Activated CD4-positive, CD25-positive, alpha-beta regulatory T cell treated with anti-CD3 and anti-CD28 coated beads, Interleukin-2, amount 50 U/mL, for 16 hours (primary cell): ENCODE measurements around the gene GP2.

Source experiments
- DNase-seq: peaks from one replicate; pipeline ENCODE4 v3.0.0-alpha.2; 2020; ENCODE audit warnings: low read depth, low spot score

The GP2 gene

DNA sequence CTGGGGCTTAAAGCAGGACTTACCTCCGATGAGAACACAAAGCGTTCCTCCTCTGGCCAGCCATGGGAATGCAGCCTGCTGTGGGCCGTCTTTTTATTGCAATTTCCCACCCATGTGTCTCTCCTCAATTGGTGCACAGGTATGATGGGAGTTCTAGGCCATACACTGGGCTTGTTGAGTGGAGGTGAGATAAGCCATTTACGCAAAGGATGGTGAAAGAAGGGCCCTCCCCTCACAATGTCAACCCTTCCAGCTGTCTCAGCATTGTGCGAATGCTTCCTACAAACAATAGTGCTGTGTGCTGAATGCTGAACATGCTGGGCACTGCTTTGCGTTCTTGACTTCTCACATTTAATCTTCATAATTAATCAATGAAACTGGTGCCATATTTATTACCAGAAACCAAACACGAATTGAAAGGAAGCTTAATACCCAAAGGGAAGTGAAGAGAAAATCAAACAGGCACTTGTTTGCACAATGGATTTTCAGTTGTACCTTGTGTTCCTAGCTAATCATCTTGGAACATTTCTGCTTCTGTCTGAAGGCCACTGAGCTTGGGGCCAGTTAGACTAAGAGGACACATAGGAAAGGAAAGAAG is at the start of gene GP2:
Gene GP2, minus strand, starts transcription at position 70 of the 598 bp plus-strand sequence. CDS start 1,082 bp downstream, outside the sequence.
- no peak for DNase-seq

DNA sequence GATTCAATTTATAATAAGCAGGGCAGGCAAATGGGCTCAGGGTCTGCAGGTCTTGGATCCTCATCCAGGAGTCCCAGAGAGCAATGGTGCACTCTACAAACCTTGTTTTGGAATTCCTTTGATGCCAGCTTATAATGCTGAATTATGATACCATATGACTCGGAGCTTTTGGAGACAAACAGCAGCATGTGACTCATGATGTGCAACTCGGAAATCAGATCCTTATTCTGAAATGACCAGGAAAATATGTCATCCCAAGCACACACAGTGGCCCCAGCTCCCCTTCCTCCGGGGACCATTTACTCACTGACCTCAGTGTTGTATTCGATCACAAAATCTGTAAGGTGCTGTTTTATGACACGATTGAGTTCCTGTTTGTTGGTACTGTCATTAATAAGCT is 45.4 kb upstream of the GP2 start:
- no peak for DNase-seq

DNA sequence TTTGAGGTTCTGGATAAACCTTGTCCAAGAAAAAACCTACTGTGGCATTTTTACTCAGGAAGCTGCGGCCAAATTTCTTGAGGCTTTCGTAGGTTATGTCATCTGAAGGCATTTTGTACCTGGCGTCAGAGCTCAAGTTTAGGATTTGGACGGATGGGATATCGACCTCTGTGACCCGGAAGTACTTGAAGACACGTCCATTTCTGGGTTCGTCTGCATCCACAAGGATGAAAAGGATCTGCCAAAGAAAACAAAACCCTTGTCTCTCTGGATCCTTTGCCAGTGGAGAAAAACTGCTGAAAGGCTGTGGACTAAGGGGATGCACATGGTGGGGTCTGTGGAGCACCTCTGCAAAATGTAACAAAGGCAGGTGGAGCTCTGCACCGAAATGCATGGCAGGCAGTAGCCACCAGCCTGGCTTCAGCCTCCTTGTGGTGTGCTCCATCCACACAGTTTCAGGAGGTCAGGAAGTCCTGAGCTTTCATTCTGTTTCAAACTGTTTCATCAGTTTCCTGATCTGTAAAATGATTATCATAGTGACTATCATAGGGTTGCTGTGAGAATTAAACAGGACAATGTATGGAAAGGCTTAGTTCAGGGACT is 42.2 kb upstream of the GP2 start:
- no peak for DNase-seq

DNA sequence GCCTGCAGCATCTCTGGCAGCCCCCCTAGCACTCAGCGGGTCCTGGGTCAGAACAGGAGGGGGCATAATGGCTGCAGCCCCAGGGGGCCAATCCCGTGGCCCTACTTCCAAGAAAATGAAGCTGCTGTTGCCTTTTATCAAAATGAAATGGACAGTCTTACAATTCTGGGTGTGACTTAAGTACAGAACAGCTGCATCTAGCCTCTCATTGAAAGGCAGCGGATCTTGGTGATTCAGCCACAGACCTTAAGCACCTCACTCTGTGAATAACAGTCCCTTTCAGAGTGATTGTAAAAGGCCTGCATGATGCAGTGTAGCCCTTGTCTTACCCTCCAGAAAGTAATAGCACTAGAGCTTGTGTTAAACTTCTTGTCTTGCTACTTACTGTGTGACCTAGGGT is 36.7 kb upstream of the GP2 start:
- DNase-seq: no peak

DNA sequence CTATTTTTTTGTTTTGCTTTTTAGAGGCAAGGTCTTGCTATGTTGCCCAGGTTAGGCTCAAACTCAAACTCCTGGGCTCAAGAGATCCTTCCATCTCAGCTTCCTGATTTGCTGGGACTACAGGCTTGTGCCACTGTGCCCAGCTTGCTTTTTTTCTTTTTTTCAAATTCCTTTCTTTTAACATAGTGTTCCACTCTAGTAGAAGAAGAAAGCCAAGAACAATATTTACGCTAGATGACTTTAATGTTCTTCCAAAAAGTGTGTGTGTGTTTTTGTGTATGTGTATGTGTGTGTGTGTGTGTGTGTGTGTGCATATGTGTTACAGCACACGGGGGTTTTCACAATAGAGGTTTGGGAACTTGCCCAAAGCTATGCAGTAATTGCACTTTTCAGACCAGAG is 35.9 kb upstream of the GP2 start:
- no peak for DNase-seq

DNA sequence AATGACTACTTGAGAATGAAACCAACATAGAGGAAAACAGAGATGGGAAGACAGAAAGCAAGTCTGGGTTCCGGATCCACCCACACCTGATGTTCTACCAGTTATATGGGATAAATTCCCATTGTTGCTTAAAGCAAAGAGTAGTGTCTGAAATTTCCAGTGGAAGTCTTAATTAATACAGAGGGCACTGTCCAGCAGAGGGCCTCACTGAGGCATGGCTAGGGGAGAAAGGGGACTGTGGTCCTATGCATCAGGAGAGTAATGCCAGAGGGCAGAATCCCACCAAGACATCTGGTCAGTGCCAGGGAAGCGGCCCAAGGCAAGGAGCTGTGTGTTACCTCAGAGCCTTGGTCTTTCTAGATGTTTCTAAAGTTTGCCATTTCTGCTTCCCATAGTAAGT is 32.7 kb upstream of the GP2 start:
- DNase-seq: no peak

DNA sequence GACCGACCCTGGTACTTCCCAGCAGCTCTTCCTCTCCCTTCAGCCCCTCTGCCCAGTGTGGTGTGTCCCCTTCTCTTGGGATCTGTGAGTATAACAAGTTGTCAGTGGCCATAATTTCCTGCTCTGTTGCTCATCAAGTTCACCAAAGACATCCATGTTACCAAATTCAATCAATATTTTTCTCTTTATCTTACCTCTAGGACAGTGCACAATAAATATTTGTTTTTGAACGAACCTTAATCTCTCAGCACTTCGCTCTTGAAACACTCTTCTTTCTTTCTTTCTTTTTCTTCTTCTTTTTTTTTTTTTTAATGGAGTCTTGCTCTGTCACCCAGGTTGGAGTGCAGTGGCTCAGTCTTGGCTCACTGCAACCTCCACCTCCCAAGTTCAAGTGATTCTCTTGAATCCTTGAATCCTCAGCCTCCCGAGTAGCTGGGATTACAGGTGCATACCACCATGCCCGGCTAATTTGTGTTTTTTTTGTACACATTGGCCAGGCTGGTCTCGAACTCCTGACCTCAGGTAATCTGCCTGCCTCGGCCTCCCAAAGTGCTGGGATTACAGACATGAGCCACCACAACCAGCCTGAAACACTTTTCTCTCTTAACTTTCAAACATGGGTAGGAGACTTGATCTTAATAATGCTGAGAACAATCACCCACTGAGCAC is 27.9 kb upstream of the GP2 start:
- no peak for DNase-seq

DNA sequence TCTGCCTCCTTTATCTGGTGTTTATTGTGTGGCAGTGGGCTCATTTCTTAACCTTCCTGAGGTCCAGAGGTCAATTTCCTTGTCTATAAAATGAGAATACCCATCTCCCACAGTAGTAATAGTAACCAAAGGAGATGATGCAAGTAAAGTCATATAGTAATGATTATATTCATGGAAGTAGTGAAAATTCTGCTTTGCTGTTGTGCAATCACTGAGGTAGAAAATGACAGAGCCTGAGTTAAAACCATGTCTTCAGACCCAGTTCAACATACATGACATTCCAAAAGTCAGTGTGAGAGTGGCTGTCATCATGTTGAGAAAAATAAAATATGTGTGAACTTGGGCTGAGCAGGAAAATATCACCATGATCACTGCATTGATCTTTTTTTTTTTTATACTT is 26.1 kb upstream of the GP2 start:
- DNase-seq: no peak

DNA sequence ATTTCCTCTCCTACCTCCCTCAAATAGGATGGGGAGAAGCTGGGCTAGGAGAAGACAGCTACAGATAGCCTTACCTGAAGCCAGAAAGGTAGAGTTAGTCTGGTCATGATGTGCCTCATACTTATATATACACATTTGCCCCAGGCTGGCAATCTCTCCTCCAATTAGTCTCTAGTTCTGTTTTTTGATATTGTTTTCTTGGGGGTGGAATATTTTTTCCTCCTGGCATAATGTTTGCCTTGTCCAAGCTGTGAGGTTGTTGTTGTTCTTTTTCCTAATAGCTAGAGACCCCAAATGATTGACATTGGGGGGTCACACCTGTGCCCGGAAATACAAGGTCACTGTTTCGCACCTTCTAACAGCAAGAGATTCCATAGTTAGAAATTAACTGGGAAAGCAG is 25.3 kb upstream of the GP2 start, which contains the start of gene UMOD:
Gene UMOD, minus strand, starts transcription at position 101 of the 400 bp plus-strand sequence. CDS start 1,978 bp downstream, outside the sequence.
- DNase-seq: no peak

DNA sequence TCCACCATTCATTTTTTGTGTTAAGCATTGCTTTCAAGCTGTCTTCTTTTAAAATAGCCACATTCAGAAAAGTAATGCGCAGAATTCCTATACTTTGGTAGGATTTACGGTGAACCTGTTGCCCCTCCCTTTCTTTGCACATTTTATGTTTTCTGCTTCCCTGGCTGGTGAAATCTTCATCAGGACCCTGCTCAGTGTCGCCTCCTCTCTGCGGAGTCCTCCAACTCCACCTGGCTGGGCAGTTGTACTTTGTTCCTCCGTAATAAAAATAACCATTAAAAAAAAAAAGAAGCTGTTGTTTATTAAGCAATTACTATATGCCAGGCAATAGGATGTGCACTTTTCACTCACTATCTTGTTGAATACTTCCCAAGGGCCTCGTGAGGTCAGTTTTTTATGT is 22.3 kb upstream of the GP2 start:
- no peak for DNase-seq

DNA sequence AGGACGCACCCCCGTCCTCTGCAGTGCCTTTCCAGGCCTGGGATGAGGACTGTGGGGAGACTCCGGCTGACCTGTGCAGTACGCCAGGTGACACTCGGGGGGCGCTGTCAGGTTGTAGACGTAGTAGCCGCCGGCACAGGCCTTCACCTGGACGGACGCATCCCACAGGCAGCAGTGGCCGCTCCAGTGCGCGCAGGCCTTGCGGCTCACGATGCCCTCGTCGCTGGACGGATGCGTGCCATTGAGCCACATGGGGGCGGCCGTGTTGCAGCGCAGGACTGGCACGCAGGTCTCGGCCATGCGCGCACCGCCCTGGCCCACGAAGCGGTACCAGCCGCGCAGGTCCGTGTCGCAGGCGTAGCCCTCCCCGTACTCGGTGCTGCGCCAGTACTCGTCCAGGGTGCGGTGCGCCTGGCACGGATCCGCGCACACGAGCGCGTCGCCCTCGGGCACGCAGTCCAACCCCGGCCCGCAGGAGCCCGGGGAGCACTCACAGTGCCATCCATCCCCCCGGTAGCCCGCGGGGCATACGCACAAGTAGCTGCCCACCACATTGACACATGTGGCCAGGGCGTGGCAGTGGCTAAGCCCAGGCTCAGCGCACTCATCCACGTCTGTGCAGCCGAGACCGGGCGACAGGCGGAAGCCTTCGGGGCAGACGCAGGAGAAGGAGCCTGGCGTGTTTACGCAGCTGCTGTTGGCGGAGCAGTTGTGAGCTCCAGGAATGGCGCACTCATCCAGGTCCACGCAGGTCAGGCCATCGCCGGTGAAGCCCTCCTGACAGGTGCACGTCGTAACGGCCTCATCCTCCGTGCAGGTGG is 21.3 kb upstream of the GP2 start:
- DNase-seq: no peak

DNA sequence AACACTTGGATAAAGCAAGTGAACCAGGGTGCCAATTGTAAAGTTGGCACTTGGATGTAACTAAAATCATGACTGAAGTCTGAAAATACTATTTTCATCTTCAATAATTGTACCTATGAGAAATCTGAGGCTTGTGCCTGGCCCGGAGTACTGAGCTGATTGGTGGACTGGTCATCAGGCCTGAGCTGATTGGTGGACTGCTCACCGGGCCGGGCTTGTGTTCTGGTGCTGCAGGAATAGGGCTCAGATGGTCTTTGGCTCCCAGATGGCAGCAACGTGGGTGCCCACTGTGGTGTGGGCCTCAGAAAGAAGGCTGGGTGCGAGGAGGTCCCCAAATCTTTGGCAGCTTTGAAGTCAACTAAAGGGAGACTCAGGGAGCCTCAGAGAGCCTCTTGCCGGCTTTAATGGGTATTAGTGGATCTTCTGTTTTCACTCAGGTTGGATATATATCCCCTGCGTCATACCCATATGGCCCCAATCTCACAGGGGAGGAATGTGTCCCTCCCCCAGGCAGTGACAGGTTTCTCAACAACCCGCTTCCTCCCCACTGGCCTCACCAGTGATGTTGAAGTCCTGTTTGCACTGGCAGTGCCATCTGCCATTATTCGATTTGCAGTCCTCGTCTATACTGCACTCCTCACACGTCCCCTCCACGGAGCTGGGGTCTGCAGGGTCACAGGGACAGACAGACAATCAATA is 20.5 kb upstream of the GP2 start:
- DNase-seq: no peak

DNA sequence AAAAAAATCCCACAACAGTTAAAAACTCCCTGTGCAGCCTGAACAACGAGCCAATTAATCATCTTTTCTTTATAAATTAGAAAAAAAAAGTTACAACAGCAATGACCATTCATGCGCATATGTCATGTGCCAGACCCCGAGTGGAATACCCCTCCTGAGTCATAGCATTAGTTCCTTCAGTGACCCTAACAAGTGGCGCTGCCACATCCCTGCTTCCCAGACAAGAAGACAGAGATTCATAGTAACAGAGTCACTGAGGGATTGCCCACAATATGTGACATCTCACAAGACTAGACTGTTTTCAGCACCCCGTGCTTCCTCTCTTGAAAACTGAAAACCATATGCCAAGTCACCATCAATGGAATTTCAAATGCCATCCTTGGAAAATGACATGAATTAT is 17.3 kb upstream of the GP2 start:
- no peak for DNase-seq

DNA sequence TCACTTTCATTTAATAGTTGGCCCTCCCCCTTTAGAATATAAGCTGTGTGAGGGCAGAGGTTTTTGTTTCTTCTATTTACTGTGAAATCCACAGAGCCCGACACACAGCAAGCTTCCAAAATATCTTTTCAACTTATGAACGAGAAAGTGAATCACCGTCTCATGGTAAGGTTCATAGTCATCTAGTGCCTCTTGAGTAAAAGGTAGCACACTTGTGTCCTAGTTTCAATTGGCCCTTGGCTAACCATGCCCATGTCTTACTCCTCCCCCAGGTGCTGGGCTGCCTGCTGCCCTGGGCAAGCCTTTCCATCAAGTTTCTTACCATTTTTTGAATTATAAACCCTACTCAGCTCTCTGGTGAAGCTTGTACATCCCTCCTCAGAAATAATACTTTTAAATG is 12.4 kb upstream of the GP2 start:
- DNase-seq: no peak

DNA sequence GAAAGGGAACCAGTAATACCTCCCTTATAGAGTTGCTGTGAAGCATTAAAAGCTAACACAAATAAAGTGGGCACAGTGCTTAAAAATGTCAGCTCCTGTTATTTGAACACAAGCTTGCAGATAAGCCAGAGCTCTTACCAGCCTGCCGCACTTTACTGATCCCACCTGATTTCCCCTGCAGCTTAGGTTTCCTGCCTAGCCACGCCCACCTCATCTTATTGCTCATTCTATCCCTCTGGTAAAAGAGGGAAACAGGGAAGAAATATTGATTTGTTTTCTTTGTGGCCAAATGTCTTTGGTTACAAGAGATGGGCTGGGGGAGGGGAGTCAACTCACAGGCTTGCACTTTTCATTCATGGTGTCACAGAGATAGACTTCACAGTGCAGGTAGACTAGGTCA is 9.6 kb upstream of the GP2 start:
- no peak for DNase-seq

DNA sequence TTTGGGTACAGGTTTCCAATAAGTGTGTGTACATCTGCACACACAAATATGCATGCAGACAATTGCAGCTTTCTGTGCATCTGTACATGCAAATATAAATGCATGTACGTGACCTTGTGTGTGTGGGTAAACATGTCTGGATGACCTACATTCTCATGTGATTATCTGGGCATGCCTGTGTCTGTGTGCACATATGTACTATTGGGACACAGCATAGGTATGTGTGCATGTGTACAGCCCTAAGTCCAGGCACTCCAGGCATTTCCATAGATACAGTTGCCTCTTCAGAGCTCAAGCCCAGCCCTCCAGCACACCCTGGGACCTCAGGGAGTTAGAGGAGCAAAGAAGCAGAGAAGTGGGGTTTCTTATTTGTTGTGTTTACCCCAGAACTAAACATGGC is 7.1 kb upstream of the GP2 start:
- no peak for DNase-seq

DNA sequence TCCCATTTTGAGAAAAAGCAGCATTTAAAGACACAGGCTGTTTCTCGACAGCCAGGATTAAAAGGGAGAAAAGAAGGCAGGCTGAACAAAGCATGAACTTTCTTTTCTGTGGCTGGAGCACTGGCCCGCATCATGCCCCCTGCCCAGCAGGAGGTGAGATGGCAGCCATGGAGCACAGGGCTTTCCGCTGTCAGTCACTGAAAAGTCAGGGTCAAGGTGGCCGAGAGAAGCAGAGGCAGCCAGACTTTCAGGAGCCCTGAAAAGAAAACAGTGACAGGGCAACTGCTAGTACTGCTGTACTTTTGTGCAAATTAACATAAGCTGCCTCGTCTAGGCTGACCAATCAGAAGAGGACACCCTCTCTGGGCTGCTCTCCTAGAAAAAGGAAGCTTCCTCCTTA is 5.8 kb upstream of the GP2 start:
- no peak for DNase-seq

DNA sequence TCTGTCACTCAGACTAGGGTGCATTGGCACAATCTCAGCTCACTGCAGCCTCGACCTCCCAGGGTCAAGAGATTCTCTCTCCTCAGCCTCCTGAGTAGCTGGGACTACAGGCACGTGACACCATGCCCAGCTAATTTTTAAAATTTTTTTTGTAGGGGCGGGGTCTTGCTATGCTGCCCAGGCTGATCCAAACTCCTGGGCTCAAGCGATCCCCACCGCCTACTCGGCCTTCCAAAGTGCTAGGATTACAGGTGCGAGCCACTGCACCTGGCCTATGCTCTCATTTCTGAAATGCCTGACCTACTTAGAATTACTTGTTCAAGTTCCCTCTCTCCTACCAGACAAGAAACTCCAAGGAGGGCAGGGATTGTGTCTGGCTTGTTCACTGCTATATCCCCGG is 5.1 kb upstream of the GP2 start:
- no peak for DNase-seq

DNA sequence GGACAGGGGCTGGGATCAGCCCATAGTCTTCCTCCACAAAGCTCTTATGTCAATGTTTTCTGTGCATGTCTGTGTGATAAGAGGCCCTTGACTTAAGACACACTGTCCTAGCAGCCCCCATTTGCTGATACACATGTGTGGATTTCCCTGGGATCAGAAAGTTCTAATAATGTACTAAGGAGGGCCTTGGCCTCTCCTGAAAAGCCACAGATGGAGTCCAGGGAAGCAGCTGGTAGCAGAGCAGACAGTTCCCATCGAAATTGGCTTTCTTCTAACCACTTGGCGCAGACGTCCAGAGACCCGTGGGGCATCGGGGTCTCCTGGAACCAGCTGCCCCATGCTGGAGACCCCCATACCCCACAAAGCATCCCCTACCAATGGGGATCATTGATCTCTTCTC is 4.3 kb upstream of the GP2 start:
- DNase-seq: no peak

DNA sequence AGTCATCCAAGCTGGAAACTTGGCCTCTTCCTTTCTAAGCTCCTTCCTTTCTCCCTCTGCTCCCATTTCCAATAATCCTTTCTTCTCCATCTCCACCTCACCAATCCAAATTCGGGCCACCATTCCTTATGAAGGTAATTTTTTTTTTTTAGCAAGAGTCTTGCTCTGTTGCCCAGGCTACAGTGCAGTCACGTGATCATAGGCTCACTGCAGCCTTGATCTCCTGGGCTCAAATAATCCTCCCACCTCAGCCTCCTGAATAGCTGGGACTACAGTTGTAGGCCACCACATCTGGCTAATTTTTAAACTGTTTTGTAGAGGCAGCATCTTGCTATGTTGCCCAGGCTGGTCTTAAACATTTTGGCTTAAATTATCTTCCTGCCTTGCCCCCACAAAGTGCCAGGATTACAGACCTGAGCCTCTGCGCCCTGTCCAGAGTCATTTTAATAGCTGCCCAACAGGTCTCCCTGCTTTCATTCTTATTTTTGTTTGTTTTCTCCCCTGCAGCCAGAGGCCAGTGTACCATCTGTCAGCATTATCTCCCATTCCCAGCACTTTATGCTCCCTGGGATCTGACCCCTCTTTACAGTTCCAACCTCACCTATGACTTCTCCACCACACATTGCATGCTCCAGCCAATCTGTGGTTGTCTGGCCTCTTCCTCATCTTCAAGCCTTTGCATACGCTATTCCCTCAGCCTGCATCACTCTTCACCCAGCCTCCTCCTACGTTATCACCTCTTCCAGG is 2.3 kb upstream of the GP2 start:
- no peak for DNase-seq

DNA sequence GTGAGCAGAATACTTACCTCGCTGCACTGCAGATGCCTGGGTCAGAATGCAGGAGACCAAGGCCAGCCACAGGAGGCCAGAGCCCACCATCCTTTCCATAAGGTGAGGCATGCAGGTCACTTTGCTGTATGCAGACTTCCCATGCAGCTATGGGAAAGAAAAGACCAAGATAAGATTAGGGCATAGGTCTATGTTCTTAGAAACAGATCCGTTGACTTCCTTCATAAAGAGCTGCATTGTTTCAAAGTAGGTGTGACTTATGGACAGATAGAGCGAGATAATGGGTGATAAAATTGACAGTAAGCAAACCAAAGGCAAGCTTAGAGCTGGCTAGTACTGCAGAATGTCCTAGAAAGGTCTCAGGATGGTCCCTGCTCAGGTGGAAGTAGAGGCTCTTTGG is 992 bp downstream of the GP2 start:
- no peak for DNase-seq
